Memory B cell (primary cell): Measurements from ENCODE around the gene MEP1A.

Source experiments
- ATAC-seq: fragments of 150-1000 bp; cut with Tn5 transposase; 2 replicates; pipeline ENCODE4 v1.10.0; 2021; ENCODE audit warnings: low read depth, mild to moderate bottlenecking, moderate library complexity
- DNase-seq, 2 donors: peaks; one replicate each; pipeline ENCODE4 v3.0.0; 2022; ENCODE audit warnings: low spot score in 2 of 2
- H3K27ac Mint-ChIP-seq: one replicate; pipeline ENCODE4 v1.8.0; 2022; ENCODE audit warnings: mild to moderate bottlenecking, moderate library complexity, mixed read lengths
- H3K27me3 Mint-ChIP-seq: one replicate; pipeline ENCODE4 v1.8.0; 2022; ENCODE audit warnings: mixed read lengths
- H3K36me3 Mint-ChIP-seq: one replicate; pipeline ENCODE4 v1.8.0; 2022; ENCODE audit warnings: mild to moderate bottlenecking, mixed read lengths
- H3K4me1 Mint-ChIP-seq: one replicate; pipeline ENCODE4 v1.8.0; 2022; ENCODE audit warnings: mixed read lengths
- H3K4me3 Mint-ChIP-seq: one replicate; pipeline ENCODE4 v1.8.0; 2022; ENCODE audit warnings: mild to moderate bottlenecking, moderate library complexity, mixed read lengths
- H3K9me3 Mint-ChIP-seq: one replicate; pipeline ENCODE4 v1.8.0; 2022; ENCODE audit warnings: mixed read lengths

MEP1A gene

GRCh38 chr6:46867411-46867810 lies 74.2 kb downstream of the MEP1A start:
- no peak for DNase-seq

GRCh38 chr6:46876126-46876525 lies 82.9 kb downstream of the MEP1A start:
- H3K27ac Mint-ChIP-seq, result no peak overlapping the region
- ATAC-seq, result no peak
- no peak for DNase-seq
- H3K27me3 Mint-ChIP-seq, result peaks cover 5% of the 10 kb centered on the region
- H3K4me1 Mint-ChIP-seq, result no peaks in the 10 kb centered on the region
- H3K9me3 Mint-ChIP-seq, result no peaks in the 10 kb centered on the region
- H3K4me3 Mint-ChIP-seq, result no peak overlapping the region
- no peaks in the 10 kb centered on the region for H3K36me3 Mint-ChIP-seq

More at GRCh38 chr6:46867411-46867810, 74.2 kb downstream of the MEP1A start:
- Mint-ChIP-seq H3K27ac (no peak overlapping the region), H3K4me1 (no peaks in the 10 kb centered on the region), H3K36me3 (no peaks in the 10 kb centered on the region), H3K27me3 (peaks cover 7% of the 10 kb centered on the region), H3K9me3 (no peaks in the 10 kb centered on the region), H3K4me3 (no peak overlapping the region)
- ATAC-seq, result no peak

- DNase-seq, result no peak
- Mint-ChIP-seq H3K36me3 (no peaks in the 10 kb centered on the region), H3K27ac (no peak overlapping the region), H3K4me1 (no peaks in the 10 kb centered on the region), H3K9me3 (no peaks in the 10 kb centered on the region), H3K4me3 (no peak overlapping the region), H3K27me3 (peaks cover 3% of the 10 kb centered on the region)
- ATAC-seq, result no peak
Observed at GRCh38 chr6:46879003-46879402, 85.8 kb downstream of the MEP1A start.

- H3K9me3 Mint-ChIP-seq, result no peaks in the 10 kb centered on the region
- no peak overlapping the region for H3K4me3 Mint-ChIP-seq
- no peaks in the 10 kb centered on the region for H3K4me1 Mint-ChIP-seq
- no peaks in the 10 kb centered on the region for H3K36me3 Mint-ChIP-seq
- ATAC-seq (no peak), DNase-seq (no peak)
- no peak overlapping the region for H3K27ac Mint-ChIP-seq
- H3K27me3 Mint-ChIP-seq, result no peaks in the 10 kb centered on the region
Observed at GRCh38 chr6:46882645-46883044, 89.5 kb downstream of the MEP1A start.

GRCh38 chr6:46888031-46888430 lies 94.8 kb downstream of the MEP1A start:
- H3K27me3 Mint-ChIP-seq, result no peaks in the 10 kb centered on the region
- H3K9me3 Mint-ChIP-seq, result no peaks in the 10 kb centered on the region
- H3K4me1 Mint-ChIP-seq, result no peaks in the 10 kb centered on the region
- no peak for DNase-seq
- no peaks in the 10 kb centered on the region for H3K36me3 Mint-ChIP-seq
- no peak overlapping the region for H3K27ac Mint-ChIP-seq
- no peak overlapping the region for H3K4me3 Mint-ChIP-seq
- ATAC-seq, result no peak

- Mint-ChIP-seq H3K4me1 (no peaks in the 10 kb centered on the region), H3K27me3 (no peaks in the 10 kb centered on the region), H3K36me3 (no peaks in the 10 kb centered on the region), H3K4me3 (no peak overlapping the region), H3K27ac (no peak overlapping the region), H3K9me3 (no peaks in the 10 kb centered on the region)
- ATAC-seq (no peak), DNase-seq (no peak)
Observed at GRCh38 chr6:46888578-46888977, 95.4 kb downstream of the MEP1A start.
